Astrocyte (in vitro differentiated cells and primary cell): Measurements from ENCODE around the gene SPOCK1. TPM values are rescaled to one million over a fixed set of nuclear protein-coding genes. Genes with fewer than 3 reads are reported as not detected.

Experiments
- DNase-seq: peaks from one replicate; pipeline ENCODE4 v3.0.0-alpha.2; 2010; ENCODE audit warnings: low read depth
- FAIRE-seq: peaks from 2 replicates; lab custom pipeline; 2011; peaks lifted over from hg19 to GRCh38; lab: Jason Lieb, UNC
- H2AFZ ChIP-seq: 2 replicates; pipeline ENCODE4 v1.6.0; 2012; ENCODE audit warnings: low read depth, low read length, inconsistent platforms
- H3K27ac ChIP-seq: 2 replicates; pipeline ENCODE4 v1.5.1; 2011; ENCODE audit warnings: low read depth, low read length, inconsistent platforms
- H3K27me3 ChIP-seq: 2 replicates; pipeline ENCODE4 v1.6.0; 2011; ENCODE audit warnings: low read length, inconsistent platforms; ENCODE audit not compliant: insufficient read depth
- H3K36me3 ChIP-seq: 2 replicates; pipeline ENCODE4 v1.5.1; 2011; ENCODE audit warnings: low read length, inconsistent platforms; ENCODE audit not compliant: insufficient read depth
- H3K4me1 ChIP-seq: 2 replicates; pipeline ENCODE4 v1.5.1; 2011; ENCODE audit warnings: low read length, inconsistent platforms; ENCODE audit not compliant: insufficient read depth
- H3K4me2 ChIP-seq: 2 replicates; pipeline ENCODE4 v1.6.0; 2012; ENCODE audit warnings: low read length, inconsistent platforms
- H3K4me3 ChIP-seq: 2 replicates; pipeline ENCODE4 v1.5.1; 2011; ENCODE audit warnings: low read depth, mild to moderate bottlenecking, low read length, inconsistent platforms; ENCODE audit not compliant: insufficient read depth
- H3K79me2 ChIP-seq: 2 replicates; pipeline ENCODE4 v1.6.0; 2012; ENCODE audit warnings: mild to moderate bottlenecking, low read length, inconsistent platforms; ENCODE audit not compliant: insufficient read depth
- H3K9ac ChIP-seq: 2 replicates; pipeline ENCODE4 v1.6.0; 2012; ENCODE audit warnings: mild to moderate bottlenecking, low read length, inconsistent platforms
- H3K9me3 ChIP-seq: 2 replicates; pipeline ENCODE4 v1.5.1; 2012; ENCODE audit warnings: low read depth, mild to moderate bottlenecking, low read length, inconsistent platforms; ENCODE audit not compliant: insufficient read depth
- H4K20me1 ChIP-seq: 2 replicates; pipeline ENCODE4 v1.6.0; 2012; ENCODE audit warnings: low read length, inconsistent platforms; ENCODE audit not compliant: insufficient read depth
- H3K27ac Mint-ChIP-seq: one replicate; pipeline ENCODE4 v1.8.0; 2021; ENCODE audit warnings: mild to moderate bottlenecking, mixed read lengths; ENCODE audit not compliant: unreplicated experiment
- H3K27me3 Mint-ChIP-seq: one replicate; pipeline ENCODE4 v1.8.0; 2021; ENCODE audit warnings: low read depth, mixed read lengths; ENCODE audit not compliant: unreplicated experiment
- H3K36me3 Mint-ChIP-seq: one replicate; pipeline ENCODE4 v1.8.0; 2021; ENCODE audit warnings: low read depth, mixed read lengths; ENCODE audit not compliant: unreplicated experiment
- H3K4me1 Mint-ChIP-seq: one replicate; pipeline ENCODE4 v1.8.0; 2021; ENCODE audit warnings: low read depth, mixed read lengths; ENCODE audit not compliant: unreplicated experiment
- H3K4me3 Mint-ChIP-seq: one replicate; pipeline ENCODE4 v1.8.0; 2021; ENCODE audit warnings: mild to moderate bottlenecking, moderate library complexity, mixed read lengths; ENCODE audit not compliant: unreplicated experiment
- H3K9me3 Mint-ChIP-seq: one replicate; pipeline ENCODE4 v1.8.0; 2021; ENCODE audit warnings: mild to moderate bottlenecking, mixed read lengths; ENCODE audit not compliant: unreplicated experiment
- EZH2 ChIP-seq: IDR thresholded peaks from 2 replicates; pipeline ENCODE4 v1.6.1; 2012; ENCODE audit warnings: mild to moderate bottlenecking, low read length, inconsistent platforms; ENCODE audit not compliant: insufficient read depth
- total RNA-seq: library from RNA; stranded (reverse); gene quantifications from 2 replicates; pipeline ENCODE4 v1.2.1, GENCODE V29; 2021
- TF ChIP-seq, protein P1 (sequence below): IDR thresholded peaks from 2 replicates; pipeline ENCODE4 v1.5.1; 2011; ENCODE audit warnings: low read depth, mild to moderate bottlenecking, inconsistent platforms, low read length, moderate library complexity; ENCODE audit not compliant: insufficient read depth

The SPOCK1 gene
- total RNA-seq, 1 donor from 2014 or later, result 53.5 TPM

DNA sequence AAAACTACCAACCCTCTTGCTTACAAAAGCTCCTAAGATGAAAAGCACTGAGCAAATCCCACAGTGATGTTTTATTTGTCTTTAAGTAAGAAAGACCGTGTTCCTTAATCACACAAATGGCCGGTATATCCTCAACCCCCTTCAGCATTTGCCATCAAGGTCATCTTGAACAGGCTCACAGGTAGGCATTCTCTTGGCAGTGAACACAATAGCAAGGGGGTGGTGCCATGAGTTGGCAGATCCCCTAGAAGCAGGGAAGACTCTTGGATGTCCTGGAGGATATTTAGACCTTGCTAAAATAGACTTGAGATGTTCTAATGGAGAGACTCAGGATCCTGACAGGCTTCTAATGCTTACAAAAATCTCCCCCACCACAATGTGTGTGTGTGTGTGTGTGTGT is 323.0 kb downstream of the SPOCK1 start:
- no peaks in the 10 kb centered on the region for H3K27me3 ChIP-seq
- H3K9me3 ChIP-seq, result no peaks in the 10 kb centered on the region
- H3K4me3 ChIP-seq, result no peak overlapping the region
- Mint-ChIP-seq H3K4me1 (no peaks in the 10 kb centered on the region), H3K4me3 (no peak overlapping the region), H3K9me3 (no peaks in the 10 kb centered on the region), H3K27me3 (peaks cover 22% of the 10 kb centered on the region), H3K27ac (no peak overlapping the region), H3K36me3 (no peaks in the 10 kb centered on the region)
- no peak overlapping the region for H2AFZ ChIP-seq
- no peaks in the 10 kb centered on the region for H3K4me1 ChIP-seq
- H3K27ac ChIP-seq, result no peak overlapping the region
- FAIRE-seq (no peak), DNase-seq (no peak)
- TF ChIP-seq EZH2, result no peak
- TF ChIP-seq, protein P1, sequence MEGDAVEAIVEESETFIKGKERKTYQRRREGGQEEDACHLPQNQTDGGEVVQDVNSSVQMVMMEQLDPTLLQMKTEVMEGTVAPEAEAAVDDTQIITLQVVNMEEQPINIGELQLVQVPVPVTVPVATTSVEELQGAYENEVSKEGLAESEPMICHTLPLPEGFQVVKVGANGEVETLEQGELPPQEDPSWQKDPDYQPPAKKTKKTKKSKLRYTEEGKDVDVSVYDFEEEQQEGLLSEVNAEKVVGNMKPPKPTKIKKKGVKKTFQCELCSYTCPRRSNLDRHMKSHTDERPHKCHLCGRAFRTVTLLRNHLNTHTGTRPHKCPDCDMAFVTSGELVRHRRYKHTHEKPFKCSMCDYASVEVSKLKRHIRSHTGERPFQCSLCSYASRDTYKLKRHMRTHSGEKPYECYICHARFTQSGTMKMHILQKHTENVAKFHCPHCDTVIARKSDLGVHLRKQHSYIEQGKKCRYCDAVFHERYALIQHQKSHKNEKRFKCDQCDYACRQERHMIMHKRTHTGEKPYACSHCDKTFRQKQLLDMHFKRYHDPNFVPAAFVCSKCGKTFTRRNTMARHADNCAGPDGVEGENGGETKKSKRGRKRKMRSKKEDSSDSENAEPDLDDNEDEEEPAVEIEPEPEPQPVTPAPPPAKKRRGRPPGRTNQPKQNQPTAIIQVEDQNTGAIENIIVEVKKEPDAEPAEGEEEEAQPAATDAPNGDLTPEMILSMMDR, result no peak
- no peak overlapping the region for H3K4me2 ChIP-seq
- H4K20me1 ChIP-seq, result peaks cover 88% of the 10 kb centered on the region
- H3K79me2 ChIP-seq, result peaks cover 18% of the 10 kb centered on the region
- no peaks in the 10 kb centered on the region for H3K36me3 ChIP-seq
- H3K9ac ChIP-seq, result no peak overlapping the region

DNA sequence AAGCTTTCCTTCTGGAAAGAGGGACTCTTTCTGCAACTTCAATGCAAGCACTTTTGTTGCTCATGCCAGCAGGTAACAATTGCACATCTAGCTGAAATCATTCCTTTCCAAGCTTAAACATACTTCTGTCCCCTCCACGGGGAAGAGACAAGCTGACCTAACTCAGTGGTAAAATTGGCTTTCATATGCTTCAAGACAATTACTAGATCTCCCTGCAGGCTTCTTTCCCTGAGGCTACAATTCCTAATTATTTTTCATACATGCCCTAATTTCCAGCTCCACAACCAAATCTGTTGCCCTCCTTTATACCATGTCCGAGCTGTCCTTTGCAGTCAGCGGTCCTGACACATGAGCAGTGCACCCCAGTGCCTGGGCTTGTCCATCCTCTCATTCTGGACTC is 324.9 kb downstream of the SPOCK1 start:
- Histone ChIP-seq H3K9me3 (no peaks in the 10 kb centered on the region), H3K4me1 (no peaks in the 10 kb centered on the region), H2AFZ (no peak overlapping the region), H3K79me2 (peaks cover 16% of the 10 kb centered on the region), H3K4me2 (no peak overlapping the region), H3K27ac (no peak overlapping the region), H3K4me3 (no peak overlapping the region), H3K9ac (no peak overlapping the region), H4K20me1 (peaks cover 88% of the 10 kb centered on the region), H3K27me3 (no peaks in the 10 kb centered on the region), H3K36me3 (no peaks in the 10 kb centered on the region)
- no peaks in the 10 kb centered on the region for H3K36me3 Mint-ChIP-seq
- no peak overlapping the region for H3K4me3 Mint-ChIP-seq
- FAIRE-seq (no peak), DNase-seq (no peak)
- no peaks in the 10 kb centered on the region for H3K9me3 Mint-ChIP-seq
- no peak overlapping the region for H3K27ac Mint-ChIP-seq
- TF ChIP-seq, protein P1, result no peak
- TF ChIP-seq EZH2, result no peak
- no peaks in the 10 kb centered on the region for H3K4me1 Mint-ChIP-seq
- H3K27me3 Mint-ChIP-seq, result peaks cover 18% of the 10 kb centered on the region

GRCh38 chr5:137172258-137172657 is 326.9 kb downstream of the SPOCK1 start:
- no peaks in the 10 kb centered on the region for H3K27me3 ChIP-seq
- no peaks in the 10 kb centered on the region for H3K36me3 ChIP-seq
- FAIRE-seq (no peak), DNase-seq (no peak)
- Mint-ChIP-seq H3K27me3 (peaks cover 6% of the 10 kb centered on the region), H3K4me1 (no peaks in the 10 kb centered on the region), H3K4me3 (no peak overlapping the region), H3K27ac (no peak overlapping the region), H3K36me3 (no peaks in the 10 kb centered on the region), H3K9me3 (no peaks in the 10 kb centered on the region)
- H3K79me2 ChIP-seq, result peaks cover 16% of the 10 kb centered on the region
- H3K4me2 ChIP-seq, result no peak overlapping the region
- H4K20me1 ChIP-seq, result peaks cover 81% of the 10 kb centered on the region
- H3K27ac ChIP-seq, result no peak overlapping the region
- no peak overlapping the region for H3K4me3 ChIP-seq
- no peak for TF ChIP-seq EZH2
- TF ChIP-seq, protein P1, result no peak
- no peak overlapping the region for H2AFZ ChIP-seq
- H3K4me1 ChIP-seq, result no peaks in the 10 kb centered on the region
- H3K9me3 ChIP-seq, result no peaks in the 10 kb centered on the region
- H3K9ac ChIP-seq, result no peak overlapping the region
